GM19238 (cell line): ENCODE data around the gene BDH2.

Experiments
- DNase-seq: peaks from one replicate; pipeline ENCODE4 v3.0.0; 2011; ENCODE audit warnings: low spot score; ENCODE audit not compliant: insufficient read length

BDH2 gene

GRCh38 chr4:103029300-103029699 lies 70.3 kb downstream of the BDH2 start:
- DNase-seq, result no peak
